Panc1 (cell line): Measurements from ENCODE around the gene PAMR1. TPM values are rescaled to one million over a fixed set of nuclear protein-coding genes. Genes with fewer than 3 reads are reported as not detected.

Experiments used
- ATAC-seq: fragments of 200-7000 bp; cut with Tn5 transposase; 2 replicates; pipeline ENCODE4 v1.9.1; 2020; ENCODE audit warnings: mild to moderate bottlenecking, moderate library complexity
- BruUV-seq: library from RNA; stranded (reverse); fragments of 400-500 nt; replicated peaks from 2 replicates; lab custom pipeline; 2021; lab: Mats Ljungman, UMichigan
- CTCF ChIA-PET: fragments of 300-600 bp; sonication (Branson Sonifier 250); formaldehyde crosslinking; loops from one replicate; lab custom pipeline; 2022; ENCODE audit warnings: antibody characterized with exemption; lab: Charles Lee
- POLR2A ChIA-PET: fragments of 300-600 bp; sonication (Branson Sonifier 250); formaldehyde crosslinking; loops from one replicate; lab custom pipeline; 2022; ENCODE audit warnings: antibody characterized with exemption; lab: Charles Lee
- DNase-seq: peaks from one replicate; pipeline ENCODE4 v3.0.0-alpha.2; 2010; ENCODE audit warnings: low read depth, low spot score
- H3K27ac ChIP-seq: 2 replicates; pipeline ENCODE4 v1.5.1; 2011; ENCODE audit warnings: mild to moderate bottlenecking, low read length, inconsistent platforms
- H3K27me3 ChIP-seq: fragments of 200-500 bp; sonication (Bioruptor generic); 2 replicates; pipeline ENCODE4 v1.6.0; 2014; ENCODE audit warnings: low read length, inconsistent platforms; ENCODE audit not compliant: control insufficient read depth, insufficient read depth
- H3K36me3 ChIP-seq: fragments of 200-500 bp; sonication (Bioruptor generic); 2 replicates; pipeline ENCODE4 v1.5.1; 2014; ENCODE audit warnings: inconsistent platforms, mild to moderate bottlenecking, low read length, moderate library complexity; ENCODE audit not compliant: control insufficient read depth, insufficient read depth
- H3K4me1 ChIP-seq: 2 replicates; pipeline ENCODE4 v1.5.1; 2011; ENCODE audit warnings: inconsistent platforms, mild to moderate bottlenecking, low read length, moderate library complexity; ENCODE audit not compliant: control insufficient read depth, insufficient read depth
- H3K4me3 ChIP-seq, 2 experiments: 2 replicates each; pipeline ENCODE4 v1.5.1; 2011 to 2012; ENCODE audit warnings: low read depth in 2 of 2, low read length in 2 of 2, mild to moderate bottlenecking in 2 of 2, inconsistent platforms in 1 of 2, moderate library complexity in 1 of 2
- H3K9me3 ChIP-seq: fragments of 200-500 bp; sonication (Bioruptor generic); 2 replicates; pipeline ENCODE4 v1.5.1; 2014; ENCODE audit warnings: low read depth, mild to moderate bottlenecking, inconsistent platforms, low read length, moderate library complexity; ENCODE audit not compliant: control insufficient read depth, insufficient read depth
- CTCF ChIP-seq: fragments of 450-650 bp; IDR thresholded peaks from 2 replicates; pipeline ENCODE4 v1.5.1; 2017; ENCODE audit warnings: mild to moderate bottlenecking
- POLR2AphosphoS5 ChIP-seq: IDR thresholded peaks from 2 replicates; pipeline ENCODE4 v1.6.1; 2012; ENCODE audit warnings: mild to moderate bottlenecking, low read depth, low read length, moderate library complexity
- REST ChIP-seq, 2 experiments: IDR thresholded peaks; 2 replicates each; pipeline ENCODE4 v1.6.1; 2011 to 2012; ENCODE audit warnings: low read depth in 2 of 2, control low read depth in 1 of 2, low read length in 1 of 2, mild to moderate bottlenecking in 1 of 2, moderate library complexity in 1 of 2; ENCODE audit not compliant: insufficient read depth in 1 of 2
- SIN3A ChIP-seq: IDR thresholded peaks from 2 replicates; pipeline ENCODE4 v1.6.1; 2012; ENCODE audit warnings: low read depth, mild to moderate bottlenecking, low read length, moderate library complexity, borderline replicate concordance; ENCODE audit not compliant: insufficient read depth
- TCF7L2 ChIP-seq: IDR thresholded peaks from 2 replicates; pipeline ENCODE4 v1.6.1; 2011; ENCODE audit warnings: mild to moderate bottlenecking, low read depth, low read length, inconsistent platforms
- in situ Hi-C: cut with HindIII; loops from 2 replicates; pipeline ENCODE4 v1.10.0; 2016; ENCODE audit warnings: low sequenced_read_pairs, low pct_unique_long_range_greater_than_20kb
- intact Hi-C: fragments of 100-400 bp; cut with micrococcal nuclease; formaldehyde crosslinking; loops from one replicate; pipeline ENCODE4 v1.10.0; 2022; ENCODE audit not compliant: unreplicated experiment
- total RNA-seq: library from RNA; stranded (reverse); gene quantifications from one replicate; pipeline ENCODE4 v1.2.1, GENCODE V29; 2021; ENCODE audit not compliant: unreplicated experiment

PAMR1 gene
- total RNA-seq, 1 experiment from 2014 or later = 0.13 TPM

GRCh38 chr11:35388061-35388460, 137.4 kb downstream of the PAMR1 start:
- Histone ChIP-seq H3K27ac (peak overlapping the region; percentile 57; the same call in 1 of the 2 replicates), H3K36me3 (no peaks in the 10 kb centered on the region), H3K27me3 (no peaks in the 10 kb centered on the region), H3K9me3 (no peaks in the 10 kb centered on the region), H3K4me3 (no peak overlapping the region), H3K4me1 (peaks cover 28% of the 10 kb centered on the region)
- ATAC-seq (no peak), DNase-seq (no peak)
- ChIA-PET POLR2A (no interaction called here), CTCF (no interaction called here)
- BruUV-seq = no TSS peak
- in situ Hi-C loops (no loop called here), intact Hi-C loops (no loop called here)
- no peak for TF ChIP-seq CTCF
- TF ChIP-seq SIN3A = no peak
- TF ChIP-seq TCF7L2 = no peak
- TF ChIP-seq POLR2AphosphoS5 = no peak
- no peak for TF ChIP-seq REST (IDR thresholded peaks at IDR 0.05; ENCODE audit: insufficient read depth in 1 of 2, low read depth in 2 of 2, low read length in 1 of 2)

DNA sequence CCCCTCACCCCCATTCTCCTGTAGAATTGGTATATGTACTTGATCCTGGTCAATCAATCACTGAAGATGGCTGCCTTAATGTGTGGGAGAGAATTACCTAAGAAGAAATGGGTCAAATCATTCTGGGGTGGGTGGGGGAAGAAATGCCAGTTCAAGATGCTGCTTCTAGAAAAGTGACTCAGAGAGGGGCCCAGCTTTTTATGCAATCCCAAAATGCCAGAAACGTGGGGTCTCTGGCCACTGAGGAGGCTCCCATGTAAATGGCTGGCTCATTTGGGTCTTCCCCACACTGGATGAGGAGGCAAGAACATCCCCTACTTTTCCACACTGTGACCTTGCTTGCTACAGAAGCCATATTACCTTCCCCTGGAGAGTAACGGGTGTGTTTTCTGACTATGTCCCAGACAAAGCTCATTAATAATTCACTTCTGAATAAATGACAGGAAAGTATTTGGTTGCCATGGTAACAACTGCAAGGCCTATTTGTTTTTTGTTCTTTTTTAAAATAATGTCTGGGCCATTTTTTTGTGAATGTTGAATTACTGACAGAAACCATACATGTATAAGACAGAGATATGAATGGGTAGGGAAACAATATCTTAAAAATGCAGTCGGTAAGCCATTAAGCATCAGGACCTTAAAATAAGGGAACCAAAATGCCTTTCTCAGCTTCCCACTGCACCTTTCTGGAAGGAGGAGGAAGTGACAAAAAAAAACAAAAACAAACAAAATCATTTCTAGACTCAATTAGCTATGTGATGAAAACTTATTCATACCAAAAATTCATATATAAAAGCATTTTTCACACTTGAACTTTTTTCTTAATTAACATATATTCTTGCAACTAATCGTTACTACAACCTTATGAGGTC, 138.1 kb downstream of the PAMR1 start:
- Histone ChIP-seq H3K36me3 (no peaks in the 10 kb centered on the region), H3K27me3 (no peaks in the 10 kb centered on the region), H3K4me3 (no peak overlapping the region), H3K27ac (peak overlapping the region; percentile 57; the same call in 1 of the 2 replicates), H3K4me1 (peaks cover 21% of the 10 kb centered on the region), H3K9me3 (no peaks in the 10 kb centered on the region)
- ChIA-PET POLR2A (no interaction called here), CTCF (no interaction called here)
- TF ChIP-seq CTCF (peak; percentile 42; the same call in 1 of the 2 replicates), SIN3A (no peak), POLR2AphosphoS5 (no peak), TCF7L2 (no peak), REST (IDR thresholded peaks at IDR 0.05; ENCODE audit: insufficient read depth in 1 of 2, low read depth in 2 of 2, low read length in 1 of 2) (no peak)
- no TSS peak for BruUV-seq
- intact Hi-C loops (no loop called here), in situ Hi-C loops (no loop called here)
- no peak for DNase-seq
- no peak for ATAC-seq
